Ureter (tissue), 1 donor: ENCODE measurements around the gene NOXO1. TPM values are rescaled to one million over a fixed set of nuclear protein-coding genes. Genes with fewer than 3 reads are reported as not detected.
A peak's percentile ranks its signal among the peaks of the same experiment; 100 is the strongest.

Experiments
- DNase-seq: peaks from one replicate; pipeline ENCODE4 v3.0.0-alpha.2; 2020; ENCODE audit warnings: low spot score
- total RNA-seq: library from RNA; stranded (reverse); gene quantifications from one replicate; pipeline ENCODE4 v1.2.4, GENCODE V29; 2023
- donor health status: DM: yes; HTN: yes; CAD: no.

Gene NOXO1, protein sequence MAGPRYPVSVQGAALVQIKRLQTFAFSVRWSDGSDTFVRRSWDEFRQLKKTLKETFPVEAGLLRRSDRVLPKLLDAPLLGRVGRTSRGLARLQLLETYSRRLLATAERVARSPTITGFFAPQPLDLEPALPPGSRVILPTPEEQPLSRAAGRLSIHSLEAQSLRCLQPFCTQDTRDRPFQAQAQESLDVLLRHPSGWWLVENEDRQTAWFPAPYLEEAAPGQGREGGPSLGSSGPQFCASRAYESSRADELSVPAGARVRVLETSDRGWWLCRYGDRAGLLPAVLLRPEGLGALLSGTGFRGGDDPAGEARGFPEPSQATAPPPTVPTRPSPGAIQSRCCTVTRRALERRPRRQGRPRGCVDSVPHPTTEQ
- total RNA-seq, result 0.65 TPM

GRCh38 chr16:1981398-1981836 is at the start of gene NOXO1:
TSS of gene NOXO1 (minus strand) at chr16:1981469. CDS start at chr16:1981179, 290 bp downstream.
- no peak for DNase-seq

GRCh38 chr16:2030036-2030435 is 48.8 kb upstream of the NOXO1 start:
- no peak for DNase-seq

DNA sequence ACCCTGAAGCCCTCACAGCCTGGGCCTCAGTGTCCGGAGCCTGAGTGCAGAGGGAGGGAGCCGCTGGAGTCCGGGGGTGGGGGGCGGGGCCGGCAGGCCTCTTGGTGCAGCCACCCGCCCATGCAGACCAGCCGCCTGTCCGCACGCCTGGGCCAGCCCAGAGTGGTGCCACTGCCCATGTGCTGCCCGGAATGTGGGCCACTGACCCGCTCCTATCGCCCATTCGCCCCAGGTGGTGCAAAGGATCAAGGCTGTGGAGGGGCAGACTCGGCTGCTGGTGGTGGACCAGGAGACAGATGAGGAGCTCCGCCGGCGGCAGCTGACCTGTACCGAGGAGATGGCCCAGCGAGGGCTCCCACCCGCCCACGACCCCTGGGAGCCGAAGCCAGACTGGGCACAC is 48.1 kb upstream of the NOXO1 start:
- DNase-seq, result no peak

- DNase-seq, result no peak
Measured at GRCh38 chr16:2028620-2029220, 47.5 kb upstream of the NOXO1 start.

GRCh38 chr16:2028146-2028545 is 46.9 kb upstream of the NOXO1 start:
- no peak for DNase-seq

GRCh38 chr16:2027024-2028010 is 46.0 kb upstream of the NOXO1 start:
- no peak for DNase-seq

- DNase-seq, result no peak
Measured at GRCh38 chr16:2026461-2027023, 45.3 kb upstream of the NOXO1 start, which contains the start of gene NHERF2. TSS of gene NHERF2 (plus strand) at chr16:2026902. CDS start at chr16:2027006, 104 bp downstream.

- no peak for DNase-seq
Measured at GRCh38 chr16:2025878-2026460, 44.7 kb upstream of the NOXO1 start.

DNA sequence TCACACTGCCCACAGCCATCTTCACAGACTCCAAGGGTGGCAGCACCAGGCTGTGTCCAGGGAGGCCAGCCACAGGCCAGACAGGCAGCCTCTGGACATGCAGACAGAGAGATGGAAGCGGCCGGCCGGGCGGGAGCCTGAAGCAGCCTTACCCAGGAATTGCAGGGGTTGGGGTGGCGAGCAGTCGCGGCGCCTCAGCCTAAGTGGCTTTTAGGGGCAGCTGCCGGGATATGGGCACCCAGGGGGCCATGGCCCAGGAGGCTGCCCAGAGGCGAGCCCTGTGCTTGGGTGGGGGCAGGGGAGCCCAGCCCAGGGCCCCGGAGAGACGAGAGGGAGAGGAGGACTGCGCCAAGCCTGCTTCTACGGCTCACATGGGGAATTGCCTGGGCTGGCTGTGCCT is 44.0 kb upstream of the NOXO1 start:
- DNase-seq, result no peak

DNA sequence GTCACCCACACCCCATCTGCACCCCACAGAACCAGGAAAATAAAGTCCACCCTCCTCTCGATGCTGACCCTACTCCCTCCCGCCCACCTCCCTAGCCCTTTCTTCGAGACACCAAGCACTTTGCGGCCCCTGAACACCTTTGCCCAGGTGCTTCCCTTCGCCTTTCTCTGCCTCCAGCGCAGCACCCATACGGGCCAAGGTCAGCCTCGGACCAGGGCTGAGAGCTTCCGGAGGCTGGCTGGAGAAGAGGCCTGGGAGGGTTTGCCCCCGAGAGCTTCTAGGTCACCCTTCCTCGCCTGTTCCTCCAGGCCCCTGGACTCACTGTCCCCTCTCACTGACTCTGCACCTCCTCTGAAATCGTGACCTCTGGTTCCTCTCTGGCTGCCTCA is 42.8 kb upstream of the NOXO1 start:
- DNase-seq, result no peak

DNA sequence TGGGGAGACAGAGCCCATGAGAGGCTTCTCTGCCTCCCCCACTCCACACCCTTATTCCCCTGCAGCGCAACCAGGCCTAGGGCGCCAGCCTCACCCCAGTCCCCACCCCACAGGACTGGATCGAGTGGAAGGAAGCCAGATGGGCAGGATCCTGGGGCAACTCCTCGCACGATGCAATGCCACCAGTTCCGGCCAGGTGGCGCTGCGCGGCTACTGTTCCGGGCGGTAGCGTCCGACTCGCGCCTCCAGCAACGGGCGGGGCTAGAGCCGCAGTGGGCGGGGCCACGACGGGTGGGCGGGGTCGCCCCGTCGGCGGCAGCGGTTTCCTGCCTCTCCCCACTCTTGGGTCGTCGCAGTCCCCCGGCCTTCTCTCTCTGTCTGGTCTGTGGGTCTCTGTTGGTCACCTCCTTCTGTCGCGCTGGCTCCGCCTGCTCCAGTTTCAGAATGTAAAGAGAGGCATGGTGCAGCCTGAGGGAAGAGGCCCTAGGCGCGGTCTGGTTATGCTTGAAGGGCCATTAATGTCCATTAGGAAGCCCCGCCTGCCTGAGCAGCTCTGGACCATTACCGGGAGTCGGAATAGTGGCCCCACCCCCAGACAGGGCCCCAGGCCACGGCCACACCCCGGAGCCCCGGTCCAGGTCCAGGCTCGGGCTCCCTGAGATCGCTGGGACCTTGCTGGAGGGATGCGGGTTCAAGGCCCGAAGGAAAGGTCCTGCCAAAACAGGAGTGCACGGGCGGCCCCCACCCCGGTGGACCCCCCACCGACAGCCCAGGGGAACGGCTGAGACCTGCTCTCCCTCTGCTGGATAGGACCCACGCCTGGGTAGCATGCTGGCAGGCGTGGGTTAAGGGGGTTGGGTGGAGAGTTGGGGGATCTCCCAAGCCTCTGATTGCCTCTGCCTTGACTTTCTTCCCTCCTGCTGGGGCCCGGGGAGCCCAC is 42.1 kb upstream of the NOXO1 start:
- peak; percentile 96 for DNase-seq

DNA sequence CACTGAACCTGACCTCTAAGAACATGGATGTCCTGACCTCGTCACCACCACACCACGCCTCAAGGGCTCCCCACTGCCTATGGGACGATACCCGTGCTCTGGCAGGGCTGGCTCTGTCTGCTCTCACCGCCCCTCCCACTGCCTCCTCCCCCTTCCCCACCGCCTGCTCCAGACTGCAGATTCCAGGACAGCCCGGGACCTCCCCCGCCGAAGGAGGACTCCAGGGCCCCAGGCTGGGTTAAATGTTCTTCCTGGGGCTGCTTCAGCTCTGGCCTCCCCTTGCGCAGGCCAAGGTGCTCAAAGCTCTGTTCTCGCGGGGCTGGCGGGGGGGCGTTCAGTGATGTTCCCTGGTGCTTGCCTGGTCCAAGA is 41.4 kb upstream of the NOXO1 start:
- no peak for DNase-seq

DNA sequence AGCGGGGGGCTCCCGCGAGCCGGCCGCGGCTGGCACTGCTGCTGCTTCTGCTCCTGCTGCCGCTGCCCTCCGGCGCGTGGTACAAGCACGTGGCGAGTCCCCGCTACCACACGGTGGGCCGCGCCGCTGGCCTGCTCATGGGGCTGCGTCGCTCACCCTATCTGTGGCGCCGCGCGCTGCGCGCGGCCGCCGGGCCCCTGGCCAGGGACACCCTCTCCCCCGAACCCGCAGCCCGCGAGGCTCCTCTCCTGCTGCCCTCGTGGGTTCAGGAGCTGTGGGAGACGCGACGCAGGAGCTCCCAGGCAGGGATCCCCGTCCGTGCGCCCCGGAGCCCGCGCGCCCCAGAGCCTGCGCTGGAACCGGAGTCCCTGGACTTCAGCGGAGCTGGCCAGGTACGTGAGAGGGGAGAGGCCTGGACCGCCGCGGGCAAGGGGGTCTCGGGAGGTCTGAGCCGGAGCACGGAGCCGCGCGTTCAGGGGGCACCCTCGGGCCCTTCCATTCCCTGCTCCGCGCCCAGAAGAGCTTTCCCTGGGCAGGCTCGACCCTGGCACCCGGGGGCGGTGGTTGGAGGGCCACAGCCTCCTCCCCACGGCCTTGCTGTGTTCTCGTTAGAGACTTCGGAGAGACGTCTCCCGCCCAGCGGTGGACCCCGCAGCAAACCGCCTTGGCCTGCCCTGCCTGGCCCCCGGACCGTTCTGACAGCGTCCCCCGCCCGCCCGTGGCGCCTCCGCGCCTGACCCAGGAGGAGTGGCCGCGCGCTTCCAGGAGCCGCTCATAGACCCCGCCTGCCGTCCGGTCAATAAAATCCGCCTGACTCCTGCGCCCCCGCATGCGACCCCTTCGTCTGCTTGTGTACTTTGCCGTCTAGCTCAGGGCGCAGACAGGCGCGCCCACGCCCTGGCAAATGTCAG is 38.9 kb upstream of the NOXO1 start:
- no peak for DNase-seq

DNA sequence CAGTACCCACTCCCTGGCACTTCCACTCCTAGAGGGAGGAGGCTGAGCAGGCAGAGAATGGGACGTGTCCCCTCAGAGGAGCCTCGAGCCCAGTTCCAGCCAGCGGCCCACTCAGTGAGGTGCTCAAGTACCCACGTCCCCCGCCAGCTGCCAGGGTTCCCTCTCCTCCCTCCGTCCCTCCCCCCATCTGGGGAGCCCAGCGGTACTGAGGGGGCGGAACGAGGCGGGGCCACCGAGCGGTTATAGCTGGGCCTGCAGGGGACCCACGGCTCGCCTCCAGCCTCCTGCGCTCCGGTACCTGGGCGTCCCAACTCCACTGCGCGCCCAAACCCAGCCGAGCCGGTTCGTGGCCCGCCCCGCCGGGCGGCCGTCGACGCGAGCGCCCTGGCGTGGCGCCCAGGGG is 38.2 kb upstream of the NOXO1 start, which contains the start of gene NPW:
Gene NPW (plus strand): TSS at position 268 of the 403 bp plus-strand sequence.
- DNase-seq, result no peak

DNA sequence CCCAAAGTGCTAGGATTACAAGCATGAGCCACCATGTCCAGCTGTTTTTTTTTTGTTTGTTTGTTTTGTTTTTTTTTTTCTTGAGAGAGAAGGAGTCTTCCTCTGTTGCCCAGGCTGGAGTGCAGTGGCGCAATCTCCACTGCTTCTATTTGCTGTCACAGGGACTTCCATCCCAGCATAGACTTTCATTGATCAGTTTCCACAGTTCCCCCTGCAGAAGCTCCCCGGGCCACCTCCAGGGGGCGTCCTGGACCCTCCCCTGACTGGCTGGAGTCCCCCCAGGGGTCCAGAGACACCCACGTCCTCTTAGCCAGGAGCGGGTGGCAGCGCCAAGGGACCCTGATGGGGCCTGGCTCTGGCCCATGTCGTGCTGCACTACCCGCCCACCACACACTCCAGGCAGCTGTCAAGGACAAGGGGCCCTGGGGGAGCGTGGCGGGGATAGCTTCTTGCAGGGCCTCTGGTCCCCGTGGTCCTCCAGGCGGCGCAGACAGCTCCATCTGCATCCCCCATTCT is 35.2 kb upstream of the NOXO1 start:
- DNase-seq, result no peak

GRCh38 chr16:2015947-2016208 is 34.6 kb upstream of the NOXO1 start:
- no peak for DNase-seq

- DNase-seq, result no peak
Measured at GRCh38 chr16:2015117-2015946, 34.1 kb upstream of the NOXO1 start.

DNA sequence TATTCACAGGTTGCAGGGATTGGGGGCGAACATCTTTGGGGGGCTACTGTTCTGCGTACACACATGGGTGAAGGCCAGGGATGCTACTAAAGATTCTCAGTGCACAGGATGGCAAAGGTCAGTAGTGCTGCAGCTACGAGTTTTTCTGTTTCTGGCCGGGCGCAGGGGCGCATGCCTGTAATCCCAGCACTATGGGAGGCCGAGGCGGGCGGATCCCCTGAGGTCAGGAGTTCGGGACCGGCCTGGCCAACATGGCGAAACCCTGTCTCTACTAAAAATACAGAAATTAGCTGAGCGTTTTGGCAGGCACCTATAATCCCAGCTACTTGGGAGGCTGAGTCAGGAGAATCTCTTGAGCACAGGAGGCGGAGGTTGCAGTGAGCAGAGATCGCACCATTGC is 32.3 kb upstream of the NOXO1 start:
- no peak for DNase-seq
